ENCODE data around the gene RAD51B.

Gene RAD51B

DNA sequence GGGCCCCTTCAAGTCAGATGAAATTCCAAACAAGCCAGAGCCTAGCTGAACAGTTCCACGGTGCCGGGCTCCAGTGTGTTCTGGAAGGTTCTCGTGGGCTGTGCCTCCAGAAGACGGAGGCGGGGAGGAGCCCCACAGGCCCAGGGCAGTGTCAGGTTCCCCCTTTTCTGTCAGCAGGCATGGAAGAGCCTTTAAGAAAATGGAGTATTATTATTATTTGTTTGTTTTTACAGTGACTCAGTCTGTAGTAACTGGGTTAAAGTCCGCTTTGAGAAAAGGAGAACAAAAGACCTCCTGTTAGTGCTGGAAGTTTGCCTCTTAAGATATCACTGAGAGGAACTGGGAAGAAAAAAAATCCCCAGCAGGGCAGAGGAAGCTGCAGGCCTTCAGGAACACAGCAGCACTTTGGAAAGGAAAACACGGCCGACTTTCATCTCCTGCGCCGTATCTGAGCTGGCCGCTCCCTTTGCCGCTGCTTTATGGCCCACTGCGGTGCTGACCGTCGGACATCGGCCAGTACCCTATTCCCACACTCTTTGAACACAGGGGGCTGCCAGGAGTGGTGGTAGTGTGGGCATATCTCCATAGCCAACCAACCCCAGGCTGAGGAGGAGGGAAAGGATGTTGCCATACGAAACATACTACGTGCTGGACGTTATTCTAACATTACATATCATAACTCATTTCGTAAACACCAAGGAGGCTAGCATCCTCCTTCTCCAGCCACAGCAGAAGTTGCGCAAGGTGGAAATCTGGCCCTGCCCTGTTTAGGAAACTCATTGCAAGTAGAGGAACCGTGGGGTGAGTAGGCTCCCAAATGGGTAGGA is 779.3 kb downstream of the RAD51B start:
- Histone ChIP-seq H3K4me2 (ENCODE audit: low read length) (no peak overlapping the region), H3K4me3 (ENCODE audit: low read depth, low read length) (no peak overlapping the region), H3K27me3 (ENCODE audit: control insufficient read depth, insufficient read depth, low read length) (no peaks in the 10 kb centered on the region), H2AFZ (no peak overlapping the region), H3K9me3 (ENCODE audit: control insufficient read depth, low read length) (no peaks in the 10 kb centered on the region), H3K9ac (no peak overlapping the region), H3K27ac (peak overlapping the region; percentile 71), H3K36me3 (ENCODE audit: control insufficient read depth, insufficient read depth, low read length) (no peaks in the 10 kb centered on the region), H3K4me1 (no peaks in the 10 kb centered on the region), H3K79me2 (no peaks in the 10 kb centered on the region)
- TF ChIP-seq, protein P1, sequence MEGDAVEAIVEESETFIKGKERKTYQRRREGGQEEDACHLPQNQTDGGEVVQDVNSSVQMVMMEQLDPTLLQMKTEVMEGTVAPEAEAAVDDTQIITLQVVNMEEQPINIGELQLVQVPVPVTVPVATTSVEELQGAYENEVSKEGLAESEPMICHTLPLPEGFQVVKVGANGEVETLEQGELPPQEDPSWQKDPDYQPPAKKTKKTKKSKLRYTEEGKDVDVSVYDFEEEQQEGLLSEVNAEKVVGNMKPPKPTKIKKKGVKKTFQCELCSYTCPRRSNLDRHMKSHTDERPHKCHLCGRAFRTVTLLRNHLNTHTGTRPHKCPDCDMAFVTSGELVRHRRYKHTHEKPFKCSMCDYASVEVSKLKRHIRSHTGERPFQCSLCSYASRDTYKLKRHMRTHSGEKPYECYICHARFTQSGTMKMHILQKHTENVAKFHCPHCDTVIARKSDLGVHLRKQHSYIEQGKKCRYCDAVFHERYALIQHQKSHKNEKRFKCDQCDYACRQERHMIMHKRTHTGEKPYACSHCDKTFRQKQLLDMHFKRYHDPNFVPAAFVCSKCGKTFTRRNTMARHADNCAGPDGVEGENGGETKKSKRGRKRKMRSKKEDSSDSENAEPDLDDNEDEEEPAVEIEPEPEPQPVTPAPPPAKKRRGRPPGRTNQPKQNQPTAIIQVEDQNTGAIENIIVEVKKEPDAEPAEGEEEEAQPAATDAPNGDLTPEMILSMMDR (IDR thresholded peaks at IDR 0.05) = no peak

DNA sequence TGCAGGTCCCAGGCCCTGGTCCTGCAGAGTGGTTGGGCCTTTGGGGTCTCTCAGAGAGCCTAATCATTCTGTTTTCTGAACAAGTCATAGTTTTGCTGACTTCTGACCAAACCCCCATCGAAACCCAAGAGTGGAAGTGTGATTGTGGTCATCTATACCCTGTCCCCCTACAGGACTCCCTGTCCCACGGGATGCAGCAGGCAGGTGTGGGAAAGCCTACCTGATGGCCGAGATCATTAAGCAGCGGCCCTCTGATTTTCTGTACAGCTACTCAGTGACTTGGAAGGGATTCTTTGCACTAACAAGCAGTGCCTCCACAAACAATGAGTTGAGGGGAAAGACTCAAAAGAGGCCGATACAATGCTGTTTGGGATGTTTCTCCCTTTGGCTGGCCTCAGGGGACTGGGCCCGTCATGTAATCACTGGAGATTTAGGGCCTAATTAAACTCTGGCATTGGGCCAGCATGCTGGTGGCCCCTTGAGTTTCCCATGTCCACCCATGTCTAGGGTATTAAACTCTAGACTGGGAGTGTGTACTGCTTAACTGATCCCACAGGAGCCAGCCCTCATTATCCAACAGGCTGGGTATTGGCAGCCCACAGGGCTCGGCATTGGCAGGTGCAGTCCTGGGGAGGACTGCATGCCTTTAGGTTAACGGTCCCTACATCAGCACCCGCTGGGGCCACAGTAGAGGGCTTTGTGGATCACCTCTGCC is 780.5 kb downstream of the RAD51B start:
- Histone ChIP-seq H3K79me2 (no peaks in the 10 kb centered on the region), H2AFZ (no peak overlapping the region), H3K4me3 (ENCODE audit: low read depth, low read length) (no peak overlapping the region), H3K27me3 (ENCODE audit: control insufficient read depth, insufficient read depth, low read length) (no peaks in the 10 kb centered on the region), H3K36me3 (ENCODE audit: control insufficient read depth, insufficient read depth, low read length) (no peaks in the 10 kb centered on the region), H3K9me3 (ENCODE audit: control insufficient read depth, low read length) (no peaks in the 10 kb centered on the region), H3K4me2 (ENCODE audit: low read length) (no peak overlapping the region), H3K9ac (no peak overlapping the region), H3K27ac (no peak overlapping the region), H3K4me1 (no peaks in the 10 kb centered on the region)
- TF ChIP-seq, protein P1 (IDR thresholded peaks at IDR 0.05) = no peak

DNA sequence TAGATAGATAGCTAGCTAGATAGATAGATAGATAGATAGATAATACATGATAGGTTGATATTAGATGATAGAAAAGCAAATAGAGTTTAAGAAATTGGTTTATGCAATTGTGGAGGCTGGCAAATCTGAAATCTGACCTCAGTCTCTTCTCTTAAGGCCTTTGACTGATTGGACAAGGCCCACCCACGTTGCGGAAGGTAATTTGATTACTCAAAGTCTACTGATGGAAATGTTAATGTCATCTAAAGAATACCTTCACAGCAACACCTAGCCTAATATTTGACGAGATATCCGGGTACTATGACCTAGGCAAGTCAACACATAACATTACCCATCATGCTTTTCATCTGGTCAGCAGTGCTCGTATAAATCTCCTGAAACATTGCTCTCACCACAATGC is 782.9 kb downstream of the RAD51B start:
- Histone ChIP-seq H3K9me3 (ENCODE audit: control insufficient read depth, low read length) (no peaks in the 10 kb centered on the region), H3K27me3 (ENCODE audit: control insufficient read depth, insufficient read depth, low read length) (no peaks in the 10 kb centered on the region), H3K9ac (no peak overlapping the region), H2AFZ (no peak overlapping the region), H3K79me2 (no peaks in the 10 kb centered on the region), H3K27ac (no peak overlapping the region), H3K4me1 (no peaks in the 10 kb centered on the region), H3K36me3 (ENCODE audit: control insufficient read depth, insufficient read depth, low read length) (no peaks in the 10 kb centered on the region), H3K4me3 (ENCODE audit: low read depth, low read length) (no peak overlapping the region), H3K4me2 (ENCODE audit: low read length) (no peak overlapping the region)
- TF ChIP-seq, protein P1 (IDR thresholded peaks at IDR 0.05) = no peak

DNA sequence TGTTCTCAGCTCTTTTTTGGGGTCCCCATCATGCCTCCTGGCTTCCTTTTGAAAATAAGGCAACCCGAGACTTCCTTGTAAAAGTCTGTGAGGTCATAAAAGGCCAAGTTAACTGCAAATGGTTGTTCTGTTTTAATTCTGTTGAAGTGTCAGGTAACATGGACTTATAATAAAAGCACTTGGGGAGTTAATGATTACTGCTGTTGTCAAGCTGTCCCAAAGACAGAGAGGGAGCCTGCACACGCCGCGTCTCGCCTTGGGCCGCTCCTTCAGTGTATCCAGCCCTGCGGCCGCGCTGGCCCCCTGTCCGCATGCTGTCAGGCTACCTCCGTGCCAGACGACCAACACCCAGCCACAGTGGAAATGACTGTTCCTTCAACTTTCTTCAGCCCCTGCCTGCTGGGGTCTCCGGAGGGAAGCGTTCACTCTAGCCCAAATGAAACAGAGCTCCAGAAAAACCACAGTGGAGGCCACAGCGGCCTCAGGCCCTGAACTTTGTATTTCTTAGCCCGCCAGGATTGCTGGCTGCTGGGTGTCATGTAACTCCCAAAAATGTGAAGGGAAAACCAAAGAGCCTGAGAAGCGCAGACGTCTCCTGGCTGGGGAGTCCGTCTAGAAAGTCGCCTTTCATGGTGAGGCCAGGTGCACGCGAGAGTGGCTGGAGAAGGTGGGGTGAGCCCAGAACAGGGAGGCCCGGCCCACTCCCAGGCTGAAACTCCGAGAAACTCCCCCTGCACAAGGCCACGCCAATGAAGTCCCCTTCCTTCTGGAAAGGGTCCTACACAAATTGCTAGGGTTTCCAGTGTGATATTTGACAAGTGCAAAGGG is 784.2 kb downstream of the RAD51B start:
- Histone ChIP-seq H3K4me3 (ENCODE audit: low read depth, low read length) (no peak overlapping the region), H3K4me1 (no peaks in the 10 kb centered on the region)
- TF ChIP-seq, protein P1 (IDR thresholded peaks at IDR 0.05) = no peak

More for the DNA sequence above, 784.2 kb downstream of the RAD51B start:
- Histone ChIP-seq H3K27me3 (ENCODE audit: control insufficient read depth, insufficient read depth, low read length) (no peaks in the 10 kb centered on the region), H3K27ac (no peak overlapping the region), H3K9ac (no peak overlapping the region), H3K36me3 (ENCODE audit: control insufficient read depth, insufficient read depth, low read length) (no peaks in the 10 kb centered on the region), H3K9me3 (ENCODE audit: control insufficient read depth, low read length) (no peaks in the 10 kb centered on the region), H3K4me2 (ENCODE audit: low read length) (no peak overlapping the region), H3K79me2 (no peaks in the 10 kb centered on the region), H2AFZ (no peak overlapping the region)

Data from parathyroid adenoma (tissue), 2 donors.